Keratinocyte (primary cell): ENCODE measurements around the gene BORCS8. TPM values are rescaled to one million over a fixed set of nuclear protein-coding genes. Genes with fewer than 3 reads are reported as not detected.

Source experiments
- DNase-seq: peaks from one replicate; pipeline ENCODE4 v3.0.0-alpha.2; 2011; ENCODE audit warnings: low read depth, missing footprints, low spot score
- FAIRE-seq: peaks from 2 replicates; lab custom pipeline; 2011; peaks lifted over from hg19 to GRCh38; lab: Jason Lieb, UNC
- H2AFZ ChIP-seq: 2 replicates; pipeline ENCODE4 v1.6.0; 2012; ENCODE audit warnings: low read length, control low read depth, inconsistent platforms; ENCODE audit not compliant: control insufficient read depth
- H3K27ac ChIP-seq: 2 replicates; pipeline ENCODE4 v1.5.1; 2011; ENCODE audit warnings: low read length; ENCODE audit not compliant: control insufficient read depth, insufficient read depth
- H3K27me3 ChIP-seq: 3 replicates; pipeline ENCODE4 v1.6.0; 2011; ENCODE audit warnings: low read length; ENCODE audit not compliant: control insufficient read depth, insufficient read depth; ENCODE audit errors: extremely low read depth
- H3K36me3 ChIP-seq, 2 experiments: 2 replicates in 1 of 2; 3 replicates in 1 of 2; pipeline ENCODE4 v1.5.1; 2011; ENCODE audit warnings: low read length in 2 of 2, mild to moderate bottlenecking in 1 of 2; ENCODE audit not compliant: control insufficient read depth in 2 of 2, insufficient read depth in 2 of 2; ENCODE audit errors: extremely low read depth in 1 of 2
- H3K4me1 ChIP-seq: 3 replicates; pipeline ENCODE4 v1.5.1; 2011; ENCODE audit warnings: low read length; ENCODE audit not compliant: control insufficient read depth, insufficient read depth; ENCODE audit errors: extremely low read depth
- H3K4me2 ChIP-seq: 3 replicates; pipeline ENCODE4 v1.6.0; 2011; ENCODE audit warnings: low read depth, low read length; ENCODE audit not compliant: control insufficient read depth, insufficient read depth; ENCODE audit errors: extremely low read depth
- H3K4me3 ChIP-seq, 3 experiments: fragments of 200-600 bp in 1 of 3; sonication (generic) in 1 of 3; 2 replicates in 2 of 3; 3 replicates in 1 of 3; pipeline ENCODE4 v1.5.1; 2011 to 2016; ENCODE audit warnings: low read length in 3 of 3, mild to moderate bottlenecking in 3 of 3, control low read depth in 2 of 3, inconsistent platforms in 1 of 3, low read depth in 1 of 3, mixed read lengths in 1 of 3, mixed run types in 1 of 3, moderate library complexity in 1 of 3; ENCODE audit not compliant: control insufficient read depth in 2 of 3, insufficient read depth in 2 of 3; ENCODE audit errors: extremely low read depth in 1 of 3
- H3K79me2 ChIP-seq: 2 replicates; pipeline ENCODE4 v1.6.0; 2012; ENCODE audit warnings: low read length; ENCODE audit not compliant: control insufficient read depth, insufficient read depth
- H3K9ac ChIP-seq: 3 replicates; pipeline ENCODE4 v1.6.0; 2011; ENCODE audit warnings: low read length; ENCODE audit not compliant: control insufficient read depth, insufficient read depth; ENCODE audit errors: extremely low read depth
- H3K9me1 ChIP-seq: 3 replicates; pipeline ENCODE4 v1.6.0; 2011; ENCODE audit warnings: low read length; ENCODE audit not compliant: control insufficient read depth, insufficient read depth; ENCODE audit errors: extremely low read depth
- H3K9me3 ChIP-seq: 2 replicates; pipeline ENCODE4 v1.5.1; 2012; ENCODE audit warnings: low read depth, low read length; ENCODE audit not compliant: control insufficient read depth
- H4K20me1 ChIP-seq: 3 replicates; pipeline ENCODE4 v1.6.0; 2011; ENCODE audit warnings: low read length; ENCODE audit not compliant: control insufficient read depth, insufficient read depth; ENCODE audit errors: extremely low read depth
- EZH2 ChIP-seq: IDR thresholded peaks from one replicate; pipeline ENCODE4 v1.6.1; 2012; ENCODE audit warnings: inconsistent platforms, mild to moderate bottlenecking, low read length, moderate library complexity
- dilution Hi-C: fragments of 300-500 bp; cut with MboI; formaldehyde crosslinking; loops from one replicate; pipeline ENCODE4 v1.7.0; 2020; ENCODE audit warnings: low sequenced_read_pairs; ENCODE audit not compliant: extremely low pct_ligation_motif_present
- polyA plus RNA-seq, 5 experiments: library from polyadenylated mRNA; depleted of rRNA in 3 of 5; stranded (reverse) in 3 of 5; stranded (forward) in 1 of 5; unstranded in 1 of 5; fragments of >200 nt; gene quantifications; 1 replicate in 1 of 5; 2 replicates in 3 of 5; 3 replicates in 1 of 5; pipeline versions ENCODE4 v1.2.1 to v1.2.3, GENCODE V29; 2011 to 2012; ENCODE audit warnings: missing spikeins in 2 of 5, low read depth in 1 of 5, low replicate concordance in 1 of 5
- TF ChIP-seq, protein P1 (sequence below), 3 experiments: IDR thresholded peaks in 1 of 3; conservative IDR thresholded peaks in 1 of 3; optimal IDR thresholded peaks in 1 of 3; 2 replicates in 2 of 3; 3 replicates in 1 of 3; pipeline versions ENCODE3 to v1.5.1; 2011; ENCODE audit warnings: low read length in 3 of 3, mild to moderate bottlenecking in 3 of 3, moderate library complexity in 2 of 3, control low read depth in 1 of 3, inconsistent platforms in 1 of 3; ENCODE audit not compliant: insufficient read depth in 2 of 3; ENCODE audit errors: extremely low read depth in 1 of 3

The BORCS8 gene
- polyA plus RNA-seq, 1 donor (not counting 4 experiments of a cell fraction or from before 2014, with no cell fraction given) = 16.3 TPM

DNA sequence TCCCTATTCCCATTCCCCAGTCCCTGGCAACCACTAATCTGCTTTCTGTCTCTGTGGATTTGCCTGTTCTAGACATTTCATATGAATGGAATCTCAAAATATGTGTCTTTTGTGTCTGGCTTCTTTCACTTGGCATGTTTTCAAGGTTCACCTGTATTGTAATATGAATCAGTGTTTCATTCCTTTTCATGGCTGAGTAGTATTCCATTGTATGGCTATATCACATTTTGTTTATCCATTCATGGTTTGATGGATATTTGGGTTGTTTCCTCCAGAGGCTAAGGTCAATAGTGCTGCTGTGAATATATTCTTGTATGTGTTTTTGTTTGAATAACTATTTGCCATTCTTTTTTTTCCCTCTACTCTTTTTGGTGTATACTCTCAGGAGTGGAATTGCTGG, 44.2 kb upstream of the BORCS8 start:
- Histone ChIP-seq H3K27ac (no peak overlapping the region), H3K4me2 (no peak overlapping the region), H3K36me3 (no peaks in the 10 kb centered on the region), H3K4me3 (no peak overlapping the region), H2AFZ (no peak overlapping the region), H3K79me2 (no peaks in the 10 kb centered on the region), H3K4me1 (no peaks in the 10 kb centered on the region), H3K9me3 (peaks cover 12% of the 10 kb centered on the region), H3K9me1 (no peaks in the 10 kb centered on the region), H3K27me3 (peaks cover 6% of the 10 kb centered on the region), H3K9ac (no peak overlapping the region), H4K20me1 (no peaks in the 10 kb centered on the region)
- no peak for DNase-seq
- TF ChIP-seq EZH2 = no peak
- TF ChIP-seq, protein P1, sequence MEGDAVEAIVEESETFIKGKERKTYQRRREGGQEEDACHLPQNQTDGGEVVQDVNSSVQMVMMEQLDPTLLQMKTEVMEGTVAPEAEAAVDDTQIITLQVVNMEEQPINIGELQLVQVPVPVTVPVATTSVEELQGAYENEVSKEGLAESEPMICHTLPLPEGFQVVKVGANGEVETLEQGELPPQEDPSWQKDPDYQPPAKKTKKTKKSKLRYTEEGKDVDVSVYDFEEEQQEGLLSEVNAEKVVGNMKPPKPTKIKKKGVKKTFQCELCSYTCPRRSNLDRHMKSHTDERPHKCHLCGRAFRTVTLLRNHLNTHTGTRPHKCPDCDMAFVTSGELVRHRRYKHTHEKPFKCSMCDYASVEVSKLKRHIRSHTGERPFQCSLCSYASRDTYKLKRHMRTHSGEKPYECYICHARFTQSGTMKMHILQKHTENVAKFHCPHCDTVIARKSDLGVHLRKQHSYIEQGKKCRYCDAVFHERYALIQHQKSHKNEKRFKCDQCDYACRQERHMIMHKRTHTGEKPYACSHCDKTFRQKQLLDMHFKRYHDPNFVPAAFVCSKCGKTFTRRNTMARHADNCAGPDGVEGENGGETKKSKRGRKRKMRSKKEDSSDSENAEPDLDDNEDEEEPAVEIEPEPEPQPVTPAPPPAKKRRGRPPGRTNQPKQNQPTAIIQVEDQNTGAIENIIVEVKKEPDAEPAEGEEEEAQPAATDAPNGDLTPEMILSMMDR (optimal IDR thresholded peaks at IDR 0.05 in 1 of 3, IDR thresholded peaks at IDR 0.05 in 1 of 3, conservative IDR thresholded peaks at IDR 0.05 in 1 of 3; ENCODE audit: extremely low read depth in 1 of 3, insufficient read depth in 2 of 3, low read length in 3 of 3) = no peak
- FAIRE-seq = no peak
- dilution Hi-C loops = no loop called here

DNA sequence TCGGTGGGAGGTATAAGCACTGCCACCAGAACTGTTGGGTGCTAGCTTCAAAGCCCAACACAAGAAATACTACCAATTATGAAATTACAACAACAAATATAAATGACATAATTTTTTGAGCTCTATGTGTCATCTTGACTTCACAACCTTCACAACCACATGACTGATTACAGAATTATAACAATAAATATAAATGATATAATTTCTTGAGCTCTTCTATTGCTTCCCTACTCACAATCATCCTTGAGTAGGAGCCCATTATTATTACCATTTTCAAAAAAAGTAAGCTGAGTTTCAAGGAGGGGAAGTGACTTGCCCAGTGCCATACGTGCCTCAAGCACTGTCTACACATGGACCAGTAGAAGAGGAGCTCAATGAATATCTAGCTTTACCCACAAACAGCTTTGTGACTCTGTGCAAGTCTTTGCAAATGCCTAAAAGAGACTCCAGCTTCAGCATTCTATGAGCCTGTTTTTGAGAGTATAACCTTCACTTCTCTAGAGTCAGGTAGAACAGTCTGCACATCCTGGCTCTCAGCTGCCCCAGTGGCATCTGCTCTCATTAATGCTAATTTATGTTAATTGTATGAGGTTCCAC, 42.4 kb upstream of the BORCS8 start:
- dilution Hi-C loops = no loop called here
- Histone ChIP-seq H3K27me3 (no peaks in the 10 kb centered on the region), H3K36me3 (no peaks in the 10 kb centered on the region), H3K9me3 (peaks cover 12% of the 10 kb centered on the region), H3K27ac (no peak overlapping the region), H3K79me2 (no peaks in the 10 kb centered on the region), H2AFZ (no peak overlapping the region), H3K4me2 (no peak overlapping the region), H4K20me1 (no peaks in the 10 kb centered on the region), H3K9me1 (no peaks in the 10 kb centered on the region), H3K4me3 (no peak overlapping the region), H3K9ac (no peak overlapping the region), H3K4me1 (no peaks in the 10 kb centered on the region)
- TF ChIP-seq EZH2 = no peak
- TF ChIP-seq, protein P1 (optimal IDR thresholded peaks at IDR 0.05 in 1 of 3, IDR thresholded peaks at IDR 0.05 in 1 of 3, conservative IDR thresholded peaks at IDR 0.05 in 1 of 3; ENCODE audit: extremely low read depth in 1 of 3, insufficient read depth in 2 of 3, low read length in 3 of 3) = no peak
- FAIRE-seq (no peak), DNase-seq (no peak)
